ENCODE results near the gene CERT1. TPM values are rescaled to one million over a fixed set of nuclear protein-coding genes. Genes with fewer than 3 reads are reported as not detected.

CERT1 gene
- total and polyA plus RNA-seq, 8 donors, result 49.2 to 72.7 (median 56.9) TPM

Other genes starting within 250 kb of the CERT1 start
- gene HMGCR, start 174.4 kb downstream of the CERT1 start, total RNA-seq, result 100 to 1,000 TPM in 1 of 2 donors, 10 to 100 TPM in 1; 77.2 to 166 TPM
- 10 to 100 TPM; 37.2 to 61.5 (median 52.4) TPM for gene HMGCR, start 174.4 kb downstream of the CERT1 start, polyA plus RNA-seq (ENCODE audit: insufficient read length in 6 of 6)
- gene POLK, start 262 bp upstream of the CERT1 start, total RNA-seq, result 10 to 100 TPM; 33.0 to 33.5 TPM
- 10 to 100 TPM; 32.1 to 43.9 (median 35.3) TPM for gene POLK, start 262 bp upstream of the CERT1 start, polyA plus RNA-seq (ENCODE audit: insufficient read length in 6 of 6)
- 1 to 10 TPM; 3.0 to 3.3 TPM for gene ANKDD1B, start 99.8 kb upstream of the CERT1 start, total RNA-seq
- 1 to 10 TPM; 3.0 to 4.9 (median 4.4) TPM for gene ANKDD1B, start 99.8 kb upstream of the CERT1 start, polyA plus RNA-seq (ENCODE audit: insufficient read length in 6 of 6)
- gene POC5, start 205.8 kb upstream of the CERT1 start, total RNA-seq, result 10 to 100 TPM; 10.7 to 10.9 TPM
- 10 to 100 TPM; 18.0 to 24.7 (median 20.0) TPM for gene POC5, start 205.8 kb upstream of the CERT1 start, polyA plus RNA-seq (ENCODE audit: insufficient read length in 6 of 6)

All from left lung (tissue), 8 donors.